PFSK-1 (cell line): ENCODE measurements around the gene SLC2A13.

Experiments
- POLR2AphosphoS5 ChIP-seq: IDR thresholded peaks from 2 replicates; pipeline ENCODE4 v1.6.1; 2012; ENCODE audit warnings: low read depth, mild to moderate bottlenecking, control low read depth, low read length, moderate library complexity
- TAF1 ChIP-seq: IDR thresholded peaks from 2 replicates; pipeline ENCODE4 v1.6.1; 2012; ENCODE audit warnings: low read length, control low read depth, borderline replicate concordance; ENCODE audit not compliant: insufficient read depth

- TF ChIP-seq POLR2AphosphoS5 (no peak), TAF1 (no peak)
Measured at GRCh38 chr12:40142001-40142744, 36.3 kb upstream of the SLC2A13 start.
